Epithelial cell of proximal tubule (primary cell): ENCODE results near the gene NKAPL. TPM values are rescaled to one million over a fixed set of nuclear protein-coding genes. Genes with fewer than 3 reads are reported as not detected.

Source experiments
- DNase-seq: peaks from one replicate; pipeline ENCODE4 v3.0.0-alpha.2; 2011; ENCODE audit warnings: low read depth
- H3K4me3 ChIP-seq: 2 replicates; pipeline ENCODE4 v1.5.1; 2011; ENCODE audit warnings: low read depth, mild to moderate bottlenecking, low read length
- total RNA-seq: library from RNA; depleted of rRNA; stranded (reverse); fragments of >200 nt; gene quantifications from 2 replicates; pipeline ENCODE4 v1.2.3, GENCODE V29; 2015
- TF ChIP-seq, protein P1 (sequence below): conservative IDR thresholded peaks from 2 replicates; pipeline ENCODE4 v1.5.1; 2012; ENCODE audit warnings: low read depth, mild to moderate bottlenecking, low read length

The NKAPL gene
- total RNA-seq, 1 donor from 2014 or later, result 0.17 TPM

DNA sequence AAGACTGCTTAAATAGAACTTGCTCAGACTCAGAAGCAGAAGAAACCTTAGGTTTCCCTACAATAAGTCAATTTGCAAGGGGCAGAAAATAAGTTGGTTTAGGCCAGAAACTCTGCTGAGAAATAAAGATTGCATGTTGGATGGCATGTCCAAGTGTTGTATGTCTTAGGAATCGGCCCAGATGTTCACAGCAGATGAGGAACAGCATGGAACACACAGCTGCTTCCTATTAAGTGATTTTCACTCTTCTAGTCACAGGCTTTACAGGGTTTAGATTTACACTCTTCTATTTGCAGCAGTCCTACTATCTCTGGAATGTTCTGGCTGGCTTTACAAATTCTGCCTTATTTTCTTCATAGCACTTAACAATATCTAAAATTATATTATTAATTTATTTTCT, 10.2 kb upstream of the NKAPL start:
- TF ChIP-seq, protein P1, sequence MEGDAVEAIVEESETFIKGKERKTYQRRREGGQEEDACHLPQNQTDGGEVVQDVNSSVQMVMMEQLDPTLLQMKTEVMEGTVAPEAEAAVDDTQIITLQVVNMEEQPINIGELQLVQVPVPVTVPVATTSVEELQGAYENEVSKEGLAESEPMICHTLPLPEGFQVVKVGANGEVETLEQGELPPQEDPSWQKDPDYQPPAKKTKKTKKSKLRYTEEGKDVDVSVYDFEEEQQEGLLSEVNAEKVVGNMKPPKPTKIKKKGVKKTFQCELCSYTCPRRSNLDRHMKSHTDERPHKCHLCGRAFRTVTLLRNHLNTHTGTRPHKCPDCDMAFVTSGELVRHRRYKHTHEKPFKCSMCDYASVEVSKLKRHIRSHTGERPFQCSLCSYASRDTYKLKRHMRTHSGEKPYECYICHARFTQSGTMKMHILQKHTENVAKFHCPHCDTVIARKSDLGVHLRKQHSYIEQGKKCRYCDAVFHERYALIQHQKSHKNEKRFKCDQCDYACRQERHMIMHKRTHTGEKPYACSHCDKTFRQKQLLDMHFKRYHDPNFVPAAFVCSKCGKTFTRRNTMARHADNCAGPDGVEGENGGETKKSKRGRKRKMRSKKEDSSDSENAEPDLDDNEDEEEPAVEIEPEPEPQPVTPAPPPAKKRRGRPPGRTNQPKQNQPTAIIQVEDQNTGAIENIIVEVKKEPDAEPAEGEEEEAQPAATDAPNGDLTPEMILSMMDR, result no peak
- no peak for DNase-seq
- no peak overlapping the region for H3K4me3 ChIP-seq

DNA sequence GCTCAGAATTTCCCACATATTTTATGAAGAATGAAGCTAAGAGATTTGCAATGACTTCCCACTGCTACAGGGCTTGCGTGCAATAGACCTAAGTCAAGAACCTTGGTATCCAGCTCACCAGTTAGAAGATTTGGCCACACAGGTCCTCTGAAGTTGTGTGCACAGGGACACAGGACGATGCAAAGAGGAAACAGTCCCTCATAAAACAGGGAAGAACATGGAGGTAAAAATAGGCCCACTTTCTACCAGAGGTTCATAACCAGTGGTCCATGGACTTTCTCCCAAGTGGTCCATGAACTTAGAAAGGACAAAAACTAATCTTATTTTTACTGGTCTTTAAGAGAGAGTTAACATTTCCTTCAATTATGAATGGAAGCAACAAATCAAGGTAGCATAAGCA, 8.3 kb upstream of the NKAPL start:
- TF ChIP-seq, protein P1, result no peak

DNA sequence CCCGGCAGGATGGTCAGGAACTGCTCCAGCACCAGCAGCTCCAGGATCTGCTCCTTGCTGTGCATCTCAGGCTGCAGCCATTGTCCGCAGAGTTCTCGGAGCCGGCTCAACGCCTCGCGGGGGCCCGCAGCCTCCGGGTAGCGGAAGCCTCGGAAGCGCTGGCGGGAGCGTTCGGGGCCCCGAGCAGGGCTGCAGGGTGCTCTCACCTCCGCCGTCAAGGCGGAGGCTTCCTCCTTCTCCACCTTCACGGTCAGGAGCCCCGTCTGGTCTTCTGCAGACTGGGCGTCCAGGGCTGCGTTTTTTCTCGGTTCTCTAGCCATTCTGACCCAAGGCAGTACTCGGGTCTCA, 7.5 kb upstream of the NKAPL start:
- TF ChIP-seq, protein P1, result no peak

More for the DNA sequence above, 8.3 kb upstream of the NKAPL start:
- no peak for DNase-seq
- peak overlapping the region; percentile 89 for H3K4me3 ChIP-seq

DNA sequence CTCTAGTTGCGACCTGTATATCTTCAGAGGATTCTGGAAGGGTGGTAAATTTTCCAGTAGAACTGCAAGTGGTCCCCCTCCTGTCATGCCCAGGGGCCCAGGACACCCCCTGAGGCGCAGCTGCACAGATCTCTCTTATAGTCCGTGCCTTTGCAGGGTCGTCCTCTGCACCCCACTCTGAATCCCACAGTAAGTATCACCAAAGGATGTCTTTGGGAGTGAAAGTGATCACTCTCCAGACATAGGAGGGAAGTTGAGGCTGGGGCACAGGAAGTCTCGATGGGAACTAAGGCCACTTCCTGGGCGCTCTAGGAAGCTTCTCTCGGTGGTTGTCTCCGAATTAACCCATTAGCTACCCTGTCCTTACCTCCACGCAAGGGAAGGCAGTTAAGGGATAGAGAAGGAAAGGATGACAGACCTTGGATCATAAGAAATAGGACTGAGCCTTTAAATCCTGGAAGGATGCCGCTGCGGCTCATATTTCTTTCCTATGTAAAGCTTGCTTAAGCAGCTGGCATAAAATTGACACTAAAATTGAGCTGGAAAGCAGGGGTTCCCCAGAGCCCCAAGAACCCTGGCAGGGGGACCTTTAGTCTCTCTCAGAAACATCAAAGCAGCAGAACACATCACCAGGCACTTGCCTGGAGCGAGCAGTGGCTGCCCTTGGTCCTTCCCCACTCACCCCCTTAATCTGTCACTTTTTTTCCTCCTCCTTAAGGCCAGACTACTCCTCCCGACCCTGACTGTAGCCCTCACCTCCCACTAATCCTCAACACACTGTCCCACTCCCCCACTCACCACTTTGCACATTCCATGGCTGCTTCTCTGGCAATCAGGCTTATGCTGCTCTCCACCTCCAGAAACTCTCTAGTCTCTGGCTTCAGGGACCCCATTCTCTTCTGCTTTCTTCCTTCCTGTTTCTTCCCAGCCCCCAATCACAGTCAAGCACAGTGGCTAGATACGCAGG, 6.8 kb upstream of the NKAPL start, which contains the start of gene ZKSCAN4:
Gene ZKSCAN4, minus strand, starts transcription at position 261 of the 967 bp plus-strand sequence. CDS start 289 bp downstream, outside the sequence.
- peak; percentile 66 for DNase-seq
- H3K4me3 ChIP-seq, result peak within 1 kb of the TSS; percentile 89

More for the DNA sequence above, 7.5 kb upstream of the NKAPL start:
- peak overlapping the region; percentile 89 for H3K4me3 ChIP-seq
- no peak for DNase-seq

DNA sequence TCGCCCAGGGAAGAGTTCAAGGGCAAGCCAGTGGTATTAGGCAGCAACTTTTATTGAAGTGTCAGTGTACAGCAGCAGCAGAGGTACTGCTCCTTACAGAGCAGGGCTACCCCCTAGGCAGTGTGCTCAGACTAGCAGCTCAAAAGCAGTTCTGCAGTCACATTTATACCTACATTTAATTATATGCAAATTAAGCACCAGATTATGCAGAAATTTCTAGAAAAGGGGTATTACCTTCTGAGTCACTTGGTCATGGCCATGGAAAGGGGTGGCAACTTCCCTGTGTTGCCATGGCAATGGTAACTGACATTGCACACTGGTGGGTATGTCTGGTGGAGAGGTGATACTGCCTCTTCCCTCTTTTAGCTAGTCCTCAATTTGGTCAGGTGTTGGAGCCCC, 5.0 kb upstream of the NKAPL start:
- TF ChIP-seq, protein P1, result no peak
- no peak for DNase-seq
- H3K4me3 ChIP-seq, result no peak overlapping the region

More for the DNA sequence above, 6.8 kb upstream of the NKAPL start, which contains the start of gene ZKSCAN4:
- TF ChIP-seq, protein P1, result no peak

DNA sequence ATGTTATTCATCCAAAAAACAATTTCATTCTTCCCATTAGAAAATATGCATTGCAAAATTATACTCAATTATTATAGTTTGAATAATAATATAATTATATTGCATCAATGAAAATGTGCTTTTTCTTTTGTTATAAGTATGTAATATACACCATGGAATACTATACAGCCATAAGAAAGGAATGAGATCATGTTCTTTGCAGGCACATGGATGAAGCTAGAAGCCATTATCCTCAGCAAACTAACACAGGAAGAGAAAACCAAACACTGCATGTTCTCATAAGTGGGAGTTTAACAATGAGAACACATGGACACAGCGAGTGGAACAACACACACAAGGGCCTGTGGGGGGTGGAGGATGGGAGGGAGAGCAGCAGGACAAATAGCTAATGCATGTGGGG, 2.1 kb upstream of the NKAPL start:
- TF ChIP-seq, protein P1, result no peak
- no peak overlapping the region for H3K4me3 ChIP-seq
- no peak for DNase-seq
